GM12878 (cell line): ENCODE data around the gene TCP11L1. TPM values are rescaled to one million over a fixed set of nuclear protein-coding genes. Genes with fewer than 3 reads are reported as not detected.

Source experiments
- ATAC-seq: fragments of 200-7000 bp; cut with Tn5 transposase; 3 replicates; pipeline ENCODE4 v1.9.1; 2020; ENCODE audit warnings: mild to moderate bottlenecking, moderate library complexity
- BruUV-seq: library from RNA; stranded (reverse); fragments of 400-500 nt; replicated peaks from 2 replicates; lab custom pipeline; 2021; lab: Mats Ljungman, UMichigan
- CTCF ChIA-PET: fragments of 300-600 bp; sonication (Branson Sonifier 250); formaldehyde crosslinking; extraction: SDS; loops from one replicate; lab custom pipeline; 2021; ENCODE audit warnings: inconsistent platforms; lab: Yijun Ruan, JAX
- POLR2A ChIA-PET: fragments of 350-600 bp; formaldehyde crosslinking; extraction: SDS; loops from one replicate; lab custom pipeline; 2021; ENCODE audit warnings: inconsistent platforms; lab: Charles Lee
- RAD21 ChIA-PET: fragments of 300-600 bp; sonication (Branson Sonifier 250); formaldehyde crosslinking; loops from one replicate; lab custom pipeline; 2023; ENCODE audit warnings: antibody characterized with exemption; ENCODE audit not compliant: unreplicated experiment; lab: Charles Lee
- SMC1A ChIA-PET: fragments of 300-600 bp; sonication (Branson Sonifier 250); formaldehyde crosslinking; loops from one replicate; lab custom pipeline; 2023; ENCODE audit not compliant: unreplicated experiment, uncharacterized antibody; lab: Charles Lee
- DNase-seq: peaks from one replicate; pipeline ENCODE4 v3.0.0-alpha.2; 2011; ENCODE audit warnings: low read depth, low spot score
- FAIRE-seq: peaks from 3 replicates; lab custom pipeline; 2011; peaks lifted over from hg19 to GRCh38; lab: Jason Lieb, UNC
- H2AFZ ChIP-seq: 2 replicates; pipeline ENCODE4 v1.6.0; 2011; ENCODE audit warnings: low read depth, low read length, control low read depth; ENCODE audit not compliant: control insufficient read depth
- H3K27ac ChIP-seq: 2 replicates; pipeline ENCODE4 v1.5.1; 2011; ENCODE audit warnings: control low read depth; ENCODE audit not compliant: control insufficient read depth, insufficient read depth
- H3K27me3 ChIP-seq, 2 experiments: replicated peaks in 1 of 2; 2 replicates each; pipeline versions ENCODE4 v1.6.0 to v1.6.1; 2011; ENCODE audit warnings: low read length in 1 of 2; ENCODE audit not compliant: control insufficient read depth in 2 of 2, insufficient read depth in 2 of 2
- H3K36me3 ChIP-seq, 2 experiments: 2 replicates each; pipeline ENCODE4 v1.5.1; 2011; ENCODE audit warnings: low read length in 1 of 2; ENCODE audit not compliant: control insufficient read depth in 2 of 2, insufficient read depth in 2 of 2
- H3K4me1 ChIP-seq: 2 replicates; pipeline ENCODE4 v1.6.1; 2011; ENCODE audit warnings: mild to moderate bottlenecking, low read length, moderate library complexity, mixed read lengths; ENCODE audit not compliant: control insufficient read depth, insufficient read depth
- H3K4me2 ChIP-seq: 2 replicates; pipeline ENCODE4 v1.6.0; 2011; ENCODE audit warnings: control low read depth; ENCODE audit not compliant: control insufficient read depth, insufficient read depth
- H3K4me3 ChIP-seq: fragments of 200-600 bp; sonication (generic); 2 replicates; pipeline ENCODE4 v1.5.1; 2016
- H3K79me2 ChIP-seq: 2 replicates; pipeline ENCODE4 v1.6.0; 2011; ENCODE audit warnings: low read length; ENCODE audit not compliant: control insufficient read depth, insufficient read depth
- H3K9ac ChIP-seq: 2 replicates; pipeline ENCODE4 v1.8.0; 2011; ENCODE audit warnings: low read length, control low read depth, mixed read lengths; ENCODE audit not compliant: control insufficient read depth, insufficient read depth
- H3K9me3 ChIP-seq: replicated peaks from 3 replicates; pipeline ENCODE4 v1.5.1; 2011; ENCODE audit warnings: mild to moderate bottlenecking, low read length; ENCODE audit not compliant: control insufficient read depth, insufficient read depth
- H4K20me1 ChIP-seq: 2 replicates; pipeline ENCODE4 v1.6.0; 2011; ENCODE audit not compliant: control insufficient read depth, insufficient read depth
- ASH2L ChIP-seq: fragments of 300-600, 200-600 bp; sonication (generic); IDR thresholded peaks from 2 replicates; pipeline ENCODE4 v1.6.1; 2017; ENCODE audit warnings: low read depth, mild to moderate bottlenecking, borderline replicate concordance
- BRCA1 ChIP-seq: IDR thresholded peaks from 2 replicates; pipeline ENCODE4 v1.6.1; 2011; ENCODE audit warnings: low read depth, low read length, improper control_type of control experiment
- CEBPZ ChIP-seq: fragments of 150-350 bp; IDR thresholded peaks from 2 replicates; pipeline ENCODE4 v1.6.1; 2016; ENCODE audit warnings: low read depth, low read length
- CHD1 ChIP-seq: IDR thresholded peaks from 2 replicates; pipeline ENCODE4 v1.6.1; 2012; ENCODE audit warnings: low read depth, low read length, improper control_type of control experiment
- EED ChIP-seq: sonication (generic); IDR thresholded peaks from 2 replicates; pipeline ENCODE4 v1.6.1; 2016; ENCODE audit warnings: antibody characterized with exemption, low read depth
- GABPA ChIP-seq: IDR thresholded peaks from 2 replicates; pipeline ENCODE4 v1.6.1; 2014; ENCODE audit warnings: antibody characterized with exemption, low read depth, mild to moderate bottlenecking, inconsistent platforms
- IKZF2 ChIP-seq, 2 experiments: fragments of 450-650 bp; IDR thresholded peaks; 2 replicates each; pipeline ENCODE4 v1.6.1; 2017; ENCODE audit warnings: mild to moderate bottlenecking in 2 of 2, moderate library complexity in 2 of 2
- MEF2A ChIP-seq: IDR thresholded peaks from 2 replicates; pipeline ENCODE4 v1.6.1; 2011; ENCODE audit warnings: low read depth, mild to moderate bottlenecking, low read length, moderate library complexity; ENCODE audit not compliant: insufficient read depth
- MTA3 ChIP-seq: IDR thresholded peaks from 2 replicates; pipeline ENCODE4 v1.6.1; 2012; ENCODE audit warnings: low read length, inconsistent platforms, borderline replicate concordance
- MXI1 ChIP-seq: fragments of 150-350 bp; IDR thresholded peaks from 2 replicates; pipeline ENCODE4 v1.6.1; 2011; ENCODE audit warnings: low read depth, mild to moderate bottlenecking, inconsistent platforms, low read length, improper control_type of control experiment
- RAD21 ChIP-seq: IDR thresholded peaks from 2 replicates; pipeline ENCODE4 v1.6.1; 2011; ENCODE audit warnings: mild to moderate bottlenecking, low read depth, low read length, moderate library complexity; ENCODE audit not compliant: insufficient read depth
- RBBP5 ChIP-seq: fragments of 200-600 bp; sonication (generic); conservative IDR thresholded peaks from 2 replicates; pipeline ENCODE4 v1.6.1; 2016
- RUNX3 ChIP-seq: IDR thresholded peaks from 2 replicates; pipeline ENCODE4 v1.6.1; 2012; ENCODE audit warnings: low read length, inconsistent platforms
- SMAD5 ChIP-seq: IDR thresholded peaks from 2 replicates; pipeline ENCODE4 v1.6.1; 2016; ENCODE audit warnings: antibody characterized with exemption, low read depth
- SMC3 ChIP-seq: IDR thresholded peaks from 2 replicates; pipeline ENCODE4 v1.6.1; 2011; ENCODE audit warnings: low read length, improper control_type of control experiment, borderline replicate concordance
- SRF ChIP-seq, 2 experiments: IDR thresholded peaks; 2 replicates each; pipeline ENCODE4 v1.6.1; 2011; ENCODE audit warnings: low read depth in 2 of 2, low read length in 2 of 2, mild to moderate bottlenecking in 1 of 2, moderate library complexity in 1 of 2
- TARDBP ChIP-seq: IDR thresholded peaks from 2 replicates; pipeline ENCODE4 v1.6.1; 2016; ENCODE audit warnings: borderline replicate concordance
- WRNIP1 ChIP-seq: IDR thresholded peaks from 2 replicates; pipeline ENCODE4 v1.6.1; 2011; ENCODE audit warnings: low read depth, low read length, improper control_type of control experiment, borderline replicate concordance
- YBX1 ChIP-seq: fragments of 450-650 bp; IDR thresholded peaks from 2 replicates; pipeline ENCODE4 v1.6.1; 2016; ENCODE audit warnings: antibody characterized with exemption
- WGBS: methylation state at CpG from one replicate; pipeline ENCODE4 v1.1.6; 2016; ENCODE audit warnings: low lambda C conversion rate; ENCODE audit not compliant: insufficient replicate concordance, insufficient coverage; ENCODE audit errors: missing lambda C conversion rate; 5-methylcytosine and 5-hydroxymethylcytosine counted together
- in situ Hi-C: fragments of 300-500 bp; cut with MboI; formaldehyde crosslinking; loops from 9 replicates; pipeline ENCODE4 v1.14.3; 2018; ENCODE audit warnings: mixed read lengths
- intact Hi-C: fragments of 100-400 bp; cut with micrococcal nuclease; formaldehyde crosslinking; loops from one replicate; pipeline ENCODE4 v1.14.2; 2022; ENCODE audit not compliant: unreplicated experiment
- polyA plus RNA-seq, 11 experiments: library from polyadenylated mRNA; depleted of rRNA in 4 of 11; unstranded in 6 of 11; stranded (reverse) in 5 of 11; fragments of >200 nt; fragmentation: Nextera tagmentation in 4 of 11; fragmentation: Illumina TruSeq in 1 of 11; extraction: Ambion mirVana in 4 of 11; extraction: Trizol in 1 of 11; gene quantifications; 1 replicate in 1 of 11; 2 replicates in 10 of 11; pipeline versions ENCODE4 v1.2.1 to v1.2.3, GENCODE V29; 2011 to 2016; ENCODE audit warnings: inconsistent platforms in 2 of 11, missing spikeins in 2 of 11, low read depth in 1 of 11
- total RNA-seq, 4 experiments: library from RNA; depleted of rRNA in 3 of 4; stranded (reverse); fragments of >200 nt in 3 of 4; fragmentation: Illumina TruSeq in 1 of 4; extraction: Trizol in 1 of 4; gene quantifications; 2 replicates each; pipeline versions ENCODE4 v1.2.1 to v1.2.3, GENCODE V29; 2013 to 2021

Gene TCP11L1
- total and polyA plus RNA-seq, 10 of the 15 experiments (the other 5 are each of a cell fraction or from before 2014, with no cell fraction given): 5.3 to 15.7 (median 13.0) TPM

DNA sequence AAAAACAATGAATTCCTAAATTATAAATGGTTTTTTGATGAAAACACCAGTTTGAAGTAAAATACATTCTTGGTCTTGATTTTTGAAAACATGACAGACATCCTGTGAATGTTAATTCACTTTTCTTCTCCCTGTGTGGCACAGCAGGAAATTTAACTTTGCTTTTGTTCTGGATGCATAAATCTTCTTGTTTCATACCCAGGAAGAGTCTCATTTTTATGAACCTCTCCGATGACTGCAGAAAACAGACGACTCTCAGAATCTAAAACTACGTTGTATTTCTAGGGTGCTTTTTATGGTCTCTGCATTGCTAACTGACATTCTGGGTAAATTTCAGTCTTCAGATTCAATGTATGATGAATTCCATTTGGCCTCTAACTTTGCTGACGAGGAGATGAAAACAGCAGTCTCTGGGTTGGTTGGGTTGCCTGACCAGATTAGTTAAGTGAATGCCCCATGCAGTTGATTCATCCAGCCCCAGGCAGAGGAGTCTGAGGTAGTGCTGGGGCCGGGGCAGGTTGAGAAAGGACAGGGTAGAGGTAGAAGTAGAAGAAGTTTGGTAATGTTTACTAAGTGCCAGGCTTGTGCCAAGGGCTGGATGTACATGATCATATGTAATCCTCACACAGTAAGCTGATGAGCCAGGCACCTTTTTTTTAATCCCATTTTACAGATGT is 20.1 kb downstream of the TCP11L1 start:
- H3K4me1 ChIP-seq: peaks cover 34% of the 10 kb centered on the region
- TF ChIP-seq RUNX3: no peak
- no peak for TF ChIP-seq WRNIP1
- TF ChIP-seq YBX1: no peak
- TF ChIP-seq MEF2A: no peak
- TF ChIP-seq ASH2L: no peak
- TF ChIP-seq MTA3: no peak
- no peak for TF ChIP-seq SRF (IDR thresholded peaks at IDR 0.05; ENCODE audit: low read depth in 2 of 2, low read length in 2 of 2)
- no peak for TF ChIP-seq SMC3
- no peak for TF ChIP-seq RBBP5
- TF ChIP-seq IKZF2 (IDR thresholded peaks at IDR 0.05): no peak
- TF ChIP-seq CEBPZ: no peak
- no peak for TF ChIP-seq RAD21
- TF ChIP-seq TARDBP: no peak
- TF ChIP-seq CHD1: no peak
- no peak for TF ChIP-seq EED
- TF ChIP-seq MXI1: no peak
- no peak for TF ChIP-seq BRCA1
- TF ChIP-seq SMAD5: no peak
- TF ChIP-seq GABPA: no peak
- no peaks in the 10 kb centered on the region for H3K27me3 ChIP-seq
- no peak overlapping the region for H3K9ac ChIP-seq
- H2AFZ ChIP-seq: no peak overlapping the region
- no peaks in the 10 kb centered on the region for H3K79me2 ChIP-seq
- H3K4me2 ChIP-seq: no peak overlapping the region
- no peaks in the 10 kb centered on the region for H3K9me3 ChIP-seq
- no peaks in the 10 kb centered on the region for H4K20me1 ChIP-seq
- H3K27ac ChIP-seq: no peak overlapping the region; the same call in 1 of the 2 replicates
- intact Hi-C loops: loop anchor here (5.0 kb wide), 1 partner anchor 172 kb away; no protein-coding TSS in a partner anchor
- ChIA-PET RAD21 (interaction anchor here (1.4 to 6.8 kb wide), 2 partner anchors 20 to 93 kb away, joined by 4 to 53 read pairs; partner anchors contain the start of gene TCP11L1), POLR2A (interaction anchor here (0.9 kb wide), 1 partner anchor 16 kb away, joined by 3 read pairs; no protein-coding TSS in a partner anchor), SMC1A (interaction anchor here (1.0 to 11.0 kb wide), 6 partner anchors 15 to 102 kb away, joined by 3 to 141 read pairs (median 6); no protein-coding TSS in a partner anchor), CTCF (interaction anchor here (1.0 to 1.4 kb wide), 2 partner anchors 63 to 108 kb away, joined by 3 to 5 read pairs; no protein-coding TSS in a partner anchor)
- FAIRE-seq: no peak
- 98% methylated on average over 4 of the region's 5 CpGs for WGBS
- no peak overlapping the region for H3K4me3 ChIP-seq
- no peak for ATAC-seq
- in situ Hi-C loops: loop anchor here (5.0 to 10.0 kb wide), 2 partner anchors 102 to 255 kb away; no protein-coding TSS in a partner anchor
- TSS peak; percentile 42 for BruUV-seq
- H3K36me3 ChIP-seq: peaks cover 0 to 12% of the 10 kb centered on the region in 2 experiments; a peak in 2 of 4 replicates
- DNase-seq: no peak
